GM21390 (cell line): ENCODE results near the gene HOXB8.

Experiments
- ATAC-seq: cut with Tn5 transposase; IDR thresholded peaks from one replicate; pipeline ENCODE4 v1.9.1; 2021; ENCODE audit not compliant: unreplicated experiment

Gene HOXB8

GRCh38 chr17:48637323-48638260, 22.5 kb upstream of the HOXB8 start:
- ATAC-seq, result no peak

DNA sequence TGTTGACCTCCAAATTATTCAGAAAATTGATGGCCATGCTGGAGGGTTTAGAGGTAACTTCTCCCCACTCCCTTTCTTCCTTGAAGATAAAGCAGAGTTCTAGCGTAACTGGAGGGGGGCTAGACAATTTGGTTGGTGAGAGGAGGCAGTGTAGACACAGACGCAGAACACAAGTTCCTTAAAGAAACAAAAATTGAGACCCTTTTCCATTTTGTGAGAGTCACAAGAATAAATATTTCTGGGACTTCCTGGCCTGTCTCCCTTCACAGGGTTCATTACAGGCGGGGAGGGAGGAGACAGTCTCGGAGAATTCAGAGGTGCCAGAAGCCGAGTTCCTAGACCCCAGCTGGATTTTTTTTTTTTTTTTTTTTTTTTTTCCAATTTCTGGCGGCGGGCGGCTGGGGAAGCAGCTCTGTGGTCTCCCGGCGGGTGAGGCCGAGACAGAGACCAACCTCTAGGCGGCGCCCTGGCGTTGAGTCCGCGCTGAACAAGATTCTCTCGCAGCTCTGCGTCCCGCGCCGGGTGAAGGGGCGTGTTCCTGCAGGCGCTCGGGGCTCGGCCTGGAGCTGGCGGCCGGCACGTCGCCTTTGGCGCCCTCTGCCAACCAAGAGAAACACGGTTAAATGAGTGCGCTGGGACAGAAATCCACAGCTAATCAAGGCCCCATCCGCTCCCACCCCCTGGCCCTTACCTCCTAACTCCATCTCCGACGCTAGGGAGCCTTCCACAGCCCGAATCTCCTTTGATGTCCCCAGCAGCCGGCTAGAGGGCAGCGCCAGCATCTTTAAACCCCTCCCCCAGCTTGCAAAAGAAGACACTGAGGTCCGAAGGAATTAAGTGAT, 21.3 kb upstream of the HOXB8 start:
- ATAC-seq, result peak; percentile 60

- no peak for ATAC-seq
Observed at GRCh38 chr17:48634493-48635208, 19.6 kb upstream of the HOXB8 start.

- ATAC-seq, result no peak
Observed at GRCh38 chr17:48633266-48633677, 18.2 kb upstream of the HOXB8 start.

DNA sequence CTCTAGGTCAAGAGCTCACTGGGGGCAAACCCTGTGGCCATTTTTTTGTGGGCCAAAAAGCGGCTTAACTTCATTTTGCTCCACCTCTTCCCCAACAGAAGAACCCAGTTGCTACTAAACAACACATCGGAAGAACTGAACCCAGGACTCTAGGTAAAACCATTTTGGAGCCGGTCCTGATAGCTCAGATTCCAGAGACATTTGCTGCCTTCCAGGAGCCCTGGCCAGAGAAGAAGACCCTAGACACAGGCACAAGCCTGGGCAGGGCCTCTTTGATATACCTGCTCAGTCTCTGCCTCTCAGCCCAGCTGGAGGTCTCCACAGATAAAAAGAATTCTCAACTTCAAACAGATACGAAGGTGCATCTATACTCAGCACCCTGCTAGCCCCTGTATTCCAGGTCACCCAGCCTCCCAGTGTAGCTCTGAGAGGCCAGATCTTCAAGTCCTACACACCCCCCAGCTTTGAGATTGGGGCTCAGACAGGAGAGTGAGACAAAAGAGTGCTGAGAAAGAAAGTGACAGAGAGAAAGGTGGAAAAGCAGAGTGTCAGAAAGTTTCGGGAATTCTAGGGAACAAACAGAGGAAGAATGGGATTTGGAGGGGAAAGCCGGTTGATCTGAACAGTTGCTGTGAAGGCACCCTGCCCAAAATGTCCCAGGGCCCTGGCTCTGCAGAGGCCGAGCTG, 17.6 kb upstream of the HOXB8 start:
- ATAC-seq, result no peak

- ATAC-seq, result no peak
Observed at GRCh38 chr17:48631693-48632578, 16.8 kb upstream of the HOXB8 start.

DNA sequence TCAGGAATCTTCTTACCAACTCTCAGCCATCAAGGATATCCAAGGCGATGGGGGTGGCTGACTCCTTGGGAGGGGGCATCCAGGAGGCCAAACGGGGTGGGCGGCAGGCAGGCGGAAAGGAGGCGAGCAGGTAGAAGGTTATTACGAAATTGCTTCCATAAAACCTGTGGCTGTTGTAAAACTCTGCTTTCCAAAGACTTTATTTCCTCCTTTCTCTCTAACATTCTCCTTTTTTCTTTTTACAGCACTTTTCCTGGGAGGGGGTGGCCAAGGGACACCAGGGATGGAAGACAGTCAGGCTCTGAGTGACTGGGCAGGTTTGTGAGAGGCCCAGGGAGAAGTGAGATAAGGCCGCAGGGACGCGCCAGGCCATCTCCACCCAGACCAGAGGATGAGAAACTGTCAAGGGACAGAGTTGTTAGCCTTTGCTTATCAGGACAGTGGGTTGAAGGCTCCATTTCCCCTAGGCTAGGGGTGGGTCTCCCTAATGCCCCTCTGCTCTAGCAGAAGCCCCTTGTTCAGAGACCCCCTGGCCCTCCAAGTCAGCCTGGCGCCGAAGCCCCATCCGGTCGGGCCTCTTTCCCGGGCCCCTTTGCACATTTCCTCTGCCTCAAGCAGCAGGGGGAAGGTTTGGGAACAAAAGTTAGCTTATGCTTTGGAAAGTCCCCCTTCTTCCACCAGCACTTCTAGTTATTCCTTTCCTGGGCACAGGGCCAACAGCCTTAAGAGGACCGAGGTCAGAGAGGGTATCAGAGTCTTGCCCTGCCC, 16.0 kb upstream of the HOXB8 start:
- no peak for ATAC-seq

GRCh38 chr17:48630009-48630924, 15.2 kb upstream of the HOXB8 start:
- ATAC-seq, result no peak

DNA sequence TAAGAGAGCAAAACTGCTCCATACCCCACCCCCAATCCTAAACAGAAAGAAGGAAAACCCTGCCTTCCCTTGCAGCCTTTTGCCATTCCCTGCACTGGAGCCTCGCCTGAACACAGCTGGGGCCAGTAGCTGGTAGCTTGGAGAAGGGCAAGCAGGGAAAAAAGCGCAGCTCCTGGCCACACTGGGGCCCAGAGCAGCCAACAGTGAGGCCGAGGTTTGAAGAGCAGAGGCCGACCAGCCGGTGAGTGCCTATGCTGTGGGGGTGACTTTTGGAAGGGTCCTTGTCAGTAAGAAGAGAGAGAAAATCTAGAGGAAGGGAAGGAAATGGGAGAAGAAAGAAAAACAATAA, 14.3 kb upstream of the HOXB8 start:
- no peak for ATAC-seq

DNA sequence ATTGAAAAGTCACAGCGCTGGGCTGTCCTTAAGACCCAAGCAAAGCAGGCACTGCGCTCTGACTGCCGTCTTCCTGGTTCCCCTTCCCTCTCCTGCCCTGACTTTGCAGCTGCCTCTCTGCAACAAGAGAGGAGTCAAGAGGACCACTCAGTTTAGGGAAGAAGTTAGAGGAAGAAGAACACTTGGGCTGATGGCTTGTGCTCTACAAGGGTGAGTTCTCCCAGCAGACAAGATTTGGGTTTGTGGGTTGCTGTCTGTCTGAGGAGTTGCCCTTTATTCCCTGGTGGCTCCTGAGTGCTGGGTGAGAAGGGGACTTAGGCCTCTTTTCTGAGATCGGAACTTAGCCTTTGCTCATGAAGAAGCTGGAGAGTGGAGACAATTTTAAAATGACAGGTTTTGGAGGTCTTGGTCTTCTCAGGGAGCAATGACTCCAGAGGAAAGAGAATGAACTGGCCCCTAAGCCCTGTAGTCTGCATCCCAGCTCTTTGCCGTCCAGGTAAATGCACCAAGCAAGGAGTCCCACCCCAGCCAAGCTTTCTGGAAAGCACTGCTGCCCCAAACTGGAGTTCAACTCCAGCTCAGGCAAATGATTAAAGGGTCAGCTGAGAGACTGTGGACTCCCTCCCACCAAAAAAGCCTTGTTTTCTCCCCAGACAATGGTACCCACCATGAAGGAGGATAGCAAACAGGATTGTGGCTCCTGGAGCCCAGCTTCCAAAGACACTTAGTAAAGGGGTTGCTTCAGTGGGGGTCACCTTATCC, 13.7 kb upstream of the HOXB8 start:
- ATAC-seq, result no peak

GRCh38 chr17:48627623-48628521, 12.8 kb upstream of the HOXB8 start:
- ATAC-seq, result no peak

- ATAC-seq, result no peak
Observed at GRCh38 chr17:48627118-48627597, 12.1 kb upstream of the HOXB8 start.

DNA sequence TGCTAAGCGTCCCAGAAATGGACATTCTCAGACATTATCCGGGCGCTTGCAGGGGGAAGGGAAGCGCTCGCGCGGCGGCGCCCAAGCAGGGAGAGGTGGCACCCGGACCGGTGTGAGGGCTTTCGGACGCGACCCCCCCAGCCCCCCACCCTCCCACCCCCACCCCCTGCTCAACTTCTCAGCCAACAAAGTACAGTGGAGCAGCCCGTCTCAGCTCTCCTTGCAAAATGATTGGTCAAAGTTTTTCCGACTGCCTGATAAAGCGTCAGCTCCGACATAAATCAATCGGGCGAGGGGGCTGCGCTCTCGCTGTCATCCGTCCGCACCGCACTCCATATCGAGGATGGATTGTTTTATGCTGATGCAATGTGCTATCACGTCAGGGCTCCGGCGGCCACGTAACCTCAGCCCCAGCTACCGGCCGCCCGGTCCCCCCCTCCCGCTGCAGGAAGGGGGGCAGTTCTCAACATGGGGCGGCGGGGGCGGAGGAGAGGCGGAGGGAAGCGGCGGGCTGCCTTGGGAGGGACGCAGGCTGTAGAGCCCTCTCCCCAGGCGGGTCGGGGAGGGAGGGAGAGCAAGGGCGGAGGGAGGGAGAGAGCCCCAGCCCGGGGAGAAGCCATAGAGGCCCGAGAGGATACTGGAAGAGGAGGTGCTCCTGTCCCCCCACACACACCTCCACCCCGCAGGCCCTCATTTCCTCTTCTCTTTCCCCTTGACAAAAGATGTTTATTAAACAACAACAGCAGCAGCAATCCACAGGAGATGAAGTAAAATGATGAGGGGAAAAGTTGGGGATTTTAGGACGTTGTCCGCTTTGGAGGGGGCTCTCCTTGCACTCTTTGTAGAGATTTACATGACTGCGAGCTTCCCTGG, 11.4 kb upstream of the HOXB8 start, which contains the start of gene HOXB9:
HOXB9 (minus strand) TSS at position 114 of the 873 bp plus-strand sequence; CDS start at position 25, 89 bp downstream.
- ATAC-seq, result no peak

GRCh38 chr17:48625495-48626244, 10.6 kb upstream of the HOXB8 start:
- no peak for ATAC-seq
